ENCODE measurements around the gene PRR36. TPM values are rescaled to one million over a fixed set of nuclear protein-coding genes. Genes with fewer than 3 reads are reported as not detected.

The PRR36 gene
- polyA plus RNA-seq, 2 donors: 0.14 to 0.16 TPM

GRCh38 chr19:7823686-7824301, 50.4 kb downstream of the PRR36 start:
- H3K27ac ChIP-seq (ENCODE audit: low read depth in 2 of 2, low read length in 1 of 2): no peak overlapping the region
- H3K27me3 ChIP-seq (ENCODE audit: control insufficient read depth in 1 of 2, insufficient read depth in 2 of 2, low read length in 2 of 2): no peaks in the 10 kb centered on the region
- H3K4me1 ChIP-seq (ENCODE audit: control insufficient read depth in 2 of 2, insufficient read depth in 2 of 2, low read length in 1 of 2): peaks cover 0 to under 1% of the 10 kb centered on the region in 2 donors
- 38 to 46% methylated on average over 9 of the region's 9 CpGs for WGBS, 2 donors
- H3K4me3 ChIP-seq (ENCODE audit: low read depth in 1 of 2, low read length in 2 of 2): no peak overlapping the region
- no peaks in the 10 kb centered on the region for H3K36me3 ChIP-seq (ENCODE audit: control insufficient read depth in 2 of 2, insufficient read depth in 2 of 2, low read length in 1 of 2)
- H3K9me3 ChIP-seq (ENCODE audit: control insufficient read depth in 2 of 2, insufficient read depth in 1 of 2, low read depth in 1 of 2, low read length in 1 of 2): peaks cover under 1 to 3% of the 10 kb centered on the region in 2 donors

DNA sequence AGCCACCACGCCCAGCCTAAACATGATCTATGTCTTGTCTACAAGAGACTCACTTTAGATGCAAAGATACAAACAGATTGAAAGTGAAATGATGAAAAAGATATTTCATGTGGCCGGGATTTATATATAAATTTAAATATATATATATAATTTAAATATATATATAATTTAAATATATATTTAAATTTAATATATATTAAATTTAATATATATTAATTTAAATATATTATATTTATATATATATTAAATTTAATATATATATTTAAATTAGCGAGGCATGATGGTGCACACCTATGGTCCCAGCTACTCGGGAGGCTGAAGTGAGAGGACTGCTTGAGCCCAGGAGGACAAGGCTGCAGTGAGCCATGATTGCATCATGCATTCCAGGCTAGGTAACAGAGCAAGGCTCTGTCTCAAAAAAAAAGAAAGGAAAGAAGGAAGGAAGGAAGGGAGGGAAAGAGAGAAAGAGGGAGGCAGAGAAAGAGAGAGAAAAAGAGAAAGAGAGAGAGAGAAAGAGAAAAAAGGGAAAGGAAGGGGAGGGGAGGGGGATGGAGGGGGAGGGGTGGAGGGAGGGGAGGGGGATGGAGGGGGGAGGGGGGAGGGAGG, 51.2 kb downstream of the PRR36 start:
- peaks cover 2 to 3% of the 10 kb centered on the region in 2 donors for H3K9me3 ChIP-seq (ENCODE audit: control insufficient read depth in 2 of 2, insufficient read depth in 1 of 2, low read depth in 1 of 2, low read length in 1 of 2)
- H3K27ac ChIP-seq (ENCODE audit: low read depth in 2 of 2, low read length in 1 of 2): no peak overlapping the region
- H3K4me3 ChIP-seq (ENCODE audit: low read depth in 1 of 2, low read length in 2 of 2): no peak overlapping the region
- no peaks in the 10 kb centered on the region for H3K4me1 ChIP-seq (ENCODE audit: control insufficient read depth in 2 of 2, insufficient read depth in 2 of 2, low read length in 1 of 2)
- WGBS, 2 donors: 86 to 88% methylated on average over 4 of the region's 4 CpGs
- no peaks in the 10 kb centered on the region for H3K36me3 ChIP-seq (ENCODE audit: control insufficient read depth in 2 of 2, insufficient read depth in 2 of 2, low read length in 1 of 2)
- H3K27me3 ChIP-seq (ENCODE audit: control insufficient read depth in 1 of 2, insufficient read depth in 2 of 2, low read length in 2 of 2): no peaks in the 10 kb centered on the region

DNA sequence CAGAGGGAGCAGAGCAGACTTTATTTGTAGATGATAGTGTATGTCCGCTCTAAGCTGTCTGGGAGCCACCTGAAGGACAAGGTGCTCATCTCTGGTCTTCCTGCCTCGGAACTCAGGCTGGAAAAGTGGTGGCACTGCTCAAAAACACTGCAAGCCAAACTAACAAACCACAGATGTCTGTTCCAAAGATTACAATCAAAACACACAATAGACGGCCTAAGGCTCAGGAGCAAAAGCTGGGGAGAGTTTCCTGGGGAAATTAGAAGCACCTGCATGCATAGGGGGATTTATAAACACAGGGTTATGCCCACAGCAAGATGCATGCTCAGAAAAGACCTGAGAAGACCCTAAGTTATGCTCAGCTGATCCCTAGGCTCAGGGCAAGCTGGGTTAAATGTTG, 53.6 kb downstream of the PRR36 start:
- no peak overlapping the region for H3K27ac ChIP-seq (ENCODE audit: low read depth in 2 of 2, low read length in 1 of 2)
- 50% methylated on average over 3 of the region's 3 CpGs for WGBS, 2 donors
- H3K4me1 ChIP-seq (ENCODE audit: control insufficient read depth in 2 of 2, insufficient read depth in 2 of 2, low read length in 1 of 2): no peaks in the 10 kb centered on the region
- no peak overlapping the region for H3K4me3 ChIP-seq (ENCODE audit: low read depth in 1 of 2, low read length in 2 of 2)
- no peaks in the 10 kb centered on the region for H3K36me3 ChIP-seq (ENCODE audit: control insufficient read depth in 2 of 2, insufficient read depth in 2 of 2, low read length in 1 of 2)
- peaks cover 2 to 6% of the 10 kb centered on the region in 2 donors for H3K9me3 ChIP-seq (ENCODE audit: control insufficient read depth in 2 of 2, insufficient read depth in 1 of 2, low read depth in 1 of 2, low read length in 1 of 2)
- H3K27me3 ChIP-seq (ENCODE audit: control insufficient read depth in 1 of 2, insufficient read depth in 2 of 2, low read length in 2 of 2): no peaks in the 10 kb centered on the region

- Histone ChIP-seq H3K9me3 (ENCODE audit: control insufficient read depth in 2 of 2, insufficient read depth in 1 of 2, low read depth in 1 of 2, low read length in 1 of 2) (peaks cover 2 to 6% of the 10 kb centered on the region in 2 donors), H3K4me1 (ENCODE audit: control insufficient read depth in 2 of 2, insufficient read depth in 2 of 2, low read length in 1 of 2) (no peaks in the 10 kb centered on the region), H3K36me3 (ENCODE audit: control insufficient read depth in 2 of 2, insufficient read depth in 2 of 2, low read length in 1 of 2) (no peaks in the 10 kb centered on the region), H3K27me3 (ENCODE audit: control insufficient read depth in 1 of 2, insufficient read depth in 2 of 2, low read length in 2 of 2) (no peaks in the 10 kb centered on the region), H3K4me3 (ENCODE audit: low read depth in 1 of 2, low read length in 2 of 2) (no peak overlapping the region), H3K27ac (ENCODE audit: low read depth in 2 of 2, low read length in 1 of 2) (no peak overlapping the region)
- WGBS, 2 donors: 67 to 82% methylated on average over 2 of the region's 2 CpGs
Observed at GRCh38 chr19:7819337-7819736, 54.9 kb downstream of the PRR36 start.

DNA sequence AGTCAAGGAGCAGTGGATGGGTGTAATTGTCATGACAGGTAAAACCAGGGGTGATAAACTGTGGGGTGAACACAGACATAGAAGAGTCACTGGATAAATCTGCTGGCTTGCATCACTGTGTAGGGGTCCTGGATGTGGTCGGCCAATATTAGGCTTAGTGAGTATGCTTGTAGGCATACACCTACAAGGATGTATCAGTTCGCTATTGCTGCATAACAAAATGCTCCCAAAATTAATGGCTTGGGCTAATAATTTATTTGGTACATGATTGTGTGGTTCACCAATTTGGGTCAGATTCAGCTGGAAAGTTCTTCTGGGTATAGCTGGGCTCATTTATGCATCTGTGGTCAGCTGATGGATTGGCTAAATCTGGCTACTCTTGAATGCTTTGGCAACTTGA, 55.4 kb downstream of the PRR36 start:
- Histone ChIP-seq H3K4me1 (ENCODE audit: control insufficient read depth in 2 of 2, insufficient read depth in 2 of 2, low read length in 1 of 2) (no peaks in the 10 kb centered on the region), H3K27ac (ENCODE audit: low read depth in 2 of 2, low read length in 1 of 2) (no peak overlapping the region), H3K4me3 (ENCODE audit: low read depth in 1 of 2, low read length in 2 of 2) (no peak overlapping the region), H3K9me3 (ENCODE audit: control insufficient read depth in 2 of 2, insufficient read depth in 1 of 2, low read depth in 1 of 2, low read length in 1 of 2) (peaks cover 2 to 6% of the 10 kb centered on the region in 2 donors), H3K36me3 (ENCODE audit: control insufficient read depth in 2 of 2, insufficient read depth in 2 of 2, low read length in 1 of 2) (no peaks in the 10 kb centered on the region), H3K27me3 (ENCODE audit: control insufficient read depth in 1 of 2, insufficient read depth in 2 of 2, low read length in 2 of 2) (no peaks in the 10 kb centered on the region)
- WGBS, 2 donors: 62 to 77% methylated on average over 2 of the region's 2 CpGs

Other genes with a start within 250 kb of the PRR36 start
- 10 to 100 TPM; 26.9 to 28.1 TPM for gene XAB2, start 244.8 kb downstream of the PRR36 start, polyA plus RNA-seq
- gene PET100, start 244.6 kb downstream of the PRR36 start, polyA plus RNA-seq: 100 to 1,000 TPM in 1 of 2 donors, 10 to 100 TPM in 1; 81.3 to 234 TPM
- 1 to 10 TPM in 1 of 2 donors, under 1 TPM in 1; 0.58 to 1.3 TPM for gene PCP2, start 240.7 kb downstream of the PRR36 start, polyA plus RNA-seq
- 10 to 100 TPM; 73.2 to 88.7 TPM for gene STXBP2, start 237.3 kb downstream of the PRR36 start, polyA plus RNA-seq
- gene RETN, start 205.3 kb downstream of the PRR36 start, polyA plus RNA-seq: 1 to 10 TPM in 1 of 2 donors, under 1 TPM in 1; 0.65 to 2.1 TPM
- under 1 TPM; 0.09 to 0.53 TPM for gene MCEMP1, start 197.3 kb downstream of the PRR36 start, polyA plus RNA-seq
- gene TRAPPC5, start 193.6 kb downstream of the PRR36 start, polyA plus RNA-seq: 100 to 1,000 TPM; 133 to 137 TPM
- under 1 TPM in 1 of 2 donors, not detected in 1; 0.02 TPM for gene FCER2, start 172.3 kb downstream of the PRR36 start, polyA plus RNA-seq
- under 1 TPM in 1 of 2 donors, not detected in 1; 0.27 TPM for gene CLEC4G, start 142.3 kb downstream of the PRR36 start, polyA plus RNA-seq
- gene CD209, start 126.9 kb downstream of the PRR36 start, polyA plus RNA-seq: under 1 TPM; 0.22 to 0.27 TPM
- gene CLEC4M, start 111.1 kb downstream of the PRR36 start, polyA plus RNA-seq: under 1 TPM in 1 of 2 donors, not detected in 1; 0.04 TPM
- gene EVI5L, start 44.2 kb downstream of the PRR36 start, polyA plus RNA-seq: 1 to 10 TPM; 8.5 to 8.8 TPM
- gene LRRC8E, start 14.1 kb upstream of the PRR36 start, polyA plus RNA-seq: 1 to 10 TPM; 3.3 to 4.7 TPM
- gene MAP2K7, start 29.5 kb upstream of the PRR36 start, polyA plus RNA-seq: 10 to 100 TPM; 12.8 to 35.1 TPM
- under 1 TPM in 1 of 2 donors, not detected in 1; 0.08 TPM for gene TGFBR3L, start 40.4 kb upstream of the PRR36 start, polyA plus RNA-seq
- gene SNAPC2, start 45.9 kb upstream of the PRR36 start, polyA plus RNA-seq: 10 to 100 TPM in 1 of 2 donors, 1 to 10 TPM in 1; 5.6 to 11.3 TPM
- 1 to 10 TPM; 1.4 to 3.0 TPM for gene CTXN1, start 51.7 kb upstream of the PRR36 start, polyA plus RNA-seq
- gene TIMM44, start 69.3 kb upstream of the PRR36 start, polyA plus RNA-seq: 10 to 100 TPM; 42.1 to 53.4 TPM
- 10 to 100 TPM in 1 of 2 donors, 1 to 10 TPM in 1; 6.5 to 25.8 TPM for gene ELAVL1, start 131.3 kb upstream of the PRR36 start, polyA plus RNA-seq
- gene CCL25, start 178.4 kb upstream of the PRR36 start, polyA plus RNA-seq: under 1 TPM in 1 of 2 donors, not detected in 1; 0.14 TPM